SK-N-SH treated with all-trans-retinoic acid at 6 μM for 48 hours (cell line): ENCODE data around the gene ING1.

Experiments
- ATAC-seq: fragments of 200-7000 bp; cut with Tn5 transposase; 3 replicates; pipeline ENCODE4 v1.9.1; 2020; ENCODE audit warnings: mild to moderate bottlenecking, moderate library complexity
- ARNTL ChIP-seq: fragments of 450-650 bp; formaldehyde crosslinking; IDR thresholded peaks from 2 replicates; pipeline ENCODE4 v1.5.0; 2020; ENCODE audit warnings: low read depth, mild to moderate bottlenecking, moderate library complexity, borderline replicate concordance
- BACH2 ChIP-seq: fragments of 250-450 bp; sonication (Bioruptor Pico); IDR thresholded peaks from 2 replicates; pipeline ENCODE4 v1.9.0; 2021; ENCODE audit warnings: mild to moderate bottlenecking, borderline replicate concordance
- CSDC2 ChIP-seq: fragments of 250-450 bp; sonication (Bioruptor Pico); IDR thresholded peaks from 2 replicates; pipeline ENCODE4 v1.5.0; 2020; ENCODE audit warnings: mild to moderate bottlenecking, moderate library complexity
- CSRNP3 ChIP-seq: fragments of 250-450 bp; sonication (Bioruptor Pico); IDR thresholded peaks from 2 replicates; pipeline ENCODE4 v1.5.1; 2021; ENCODE audit warnings: mild to moderate bottlenecking, moderate library complexity
- ESRRG ChIP-seq: fragments of 250-450 bp; sonication (Bioruptor Pico); IDR thresholded peaks from 2 replicates; pipeline ENCODE4 v1.6.1; 2021; ENCODE audit warnings: mild to moderate bottlenecking
- GLIS3 ChIP-seq: fragments of 250-450 bp; sonication (Bioruptor Pico); IDR thresholded peaks from 2 replicates; pipeline ENCODE4 v1.5.0; 2020; ENCODE audit warnings: mild to moderate bottlenecking, moderate library complexity
- ISL1 ChIP-seq: fragments of 250-450 bp; sonication (Bioruptor Pico); IDR thresholded peaks from 2 replicates; pipeline ENCODE4 v2.1.2; 2022; ENCODE audit warnings: mild to moderate bottlenecking, moderate library complexity
- OSR1 ChIP-seq: fragments of 250-450 bp; sonication (Bioruptor Pico); IDR thresholded peaks from 2 replicates; pipeline ENCODE4 v1.8.0; 2022; ENCODE audit warnings: moderate library complexity, mild to moderate bottlenecking, inconsistent platforms
- POU6F1 ChIP-seq: fragments of 250-450 bp; sonication (Bioruptor Pico); IDR thresholded peaks from 2 replicates; pipeline ENCODE4 v1.8.0; 2021; ENCODE audit warnings: low read depth, mild to moderate bottlenecking, moderate library complexity, borderline replicate concordance
- PPARA ChIP-seq: fragments of 250-450 bp; sonication (Bioruptor Pico); IDR thresholded peaks from 2 replicates; pipeline ENCODE4 v1.5.0; 2020; ENCODE audit warnings: mild to moderate bottlenecking, borderline replicate concordance
- RARB ChIP-seq: fragments of 250-450 bp; sonication (Bioruptor Pico); IDR thresholded peaks from 2 replicates; pipeline ENCODE4 v1.8.0; 2021; ENCODE audit warnings: mild to moderate bottlenecking, moderate library complexity
- SNAI2 ChIP-seq: fragments of 250-450 bp; sonication (Bioruptor Pico); IDR thresholded peaks from 2 replicates; pipeline ENCODE4 v1.5.0; 2020; ENCODE audit warnings: mild to moderate bottlenecking, moderate library complexity
- TCF4 ChIP-seq: fragments of 250-450 bp; sonication (Bioruptor Pico); IDR thresholded peaks from 2 replicates; pipeline ENCODE4 v1.8.0; 2021; ENCODE audit warnings: mild to moderate bottlenecking, moderate library complexity, borderline replicate concordance
- TOX ChIP-seq: fragments of 250-450 bp; sonication (Bioruptor Pico); IDR thresholded peaks from 2 replicates; pipeline ENCODE4 v1.8.0; 2021; ENCODE audit warnings: mild to moderate bottlenecking, moderate library complexity, borderline replicate concordance
- ZC3H10 ChIP-seq: fragments of 250-450 bp; sonication (Bioruptor Pico); IDR thresholded peaks from 2 replicates; pipeline ENCODE4 v1.5.1; 2021; ENCODE audit warnings: mild to moderate bottlenecking, moderate library complexity
- ZFP3 ChIP-seq: fragments of 250-450 bp; sonication (Bioruptor Pico); IDR thresholded peaks from 2 replicates; pipeline ENCODE4 v1.5.0; 2020; ENCODE audit warnings: mild to moderate bottlenecking, moderate library complexity
- ZFP30 ChIP-seq: fragments of 450-650 bp; formaldehyde crosslinking; IDR thresholded peaks from 2 replicates; pipeline ENCODE4 v1.5.0; 2022; ENCODE audit warnings: mild to moderate bottlenecking, moderate library complexity
- ZNF70 ChIP-seq: fragments of 450-650 bp; formaldehyde crosslinking; IDR thresholded peaks from 2 replicates; pipeline ENCODE4 v1.5.0; 2020; ENCODE audit warnings: mild to moderate bottlenecking, moderate library complexity
- ZNF8 ChIP-seq: fragments of 450-650 bp; formaldehyde crosslinking; IDR thresholded peaks from 2 replicates; pipeline ENCODE4 v1.5.0; 2020; ENCODE audit warnings: mild to moderate bottlenecking, moderate library complexity
- TF ChIP-seq, protein P1 (sequence below): fragments of 250-450 bp; sonication (Bioruptor Pico); IDR thresholded peaks from 2 replicates; pipeline ENCODE4 v1.5.0; 2020; ENCODE audit warnings: mild to moderate bottlenecking, moderate library complexity
- TF ChIP-seq, protein P2 (sequence below): fragments of 250-450 bp; sonication (Bioruptor Pico); IDR thresholded peaks from 2 replicates; pipeline ENCODE4 v1.5.1; 2020; ENCODE audit warnings: low read depth, mild to moderate bottlenecking, moderate library complexity
- TF ChIP-seq, protein P3 (sequence below): fragments of 250-450 bp; sonication (Bioruptor Pico); IDR thresholded peaks from 2 replicates; pipeline ENCODE4 v1.8.0; 2020; ENCODE audit warnings: mild to moderate bottlenecking, moderate library complexity, borderline replicate concordance

The ING1 gene

DNA sequence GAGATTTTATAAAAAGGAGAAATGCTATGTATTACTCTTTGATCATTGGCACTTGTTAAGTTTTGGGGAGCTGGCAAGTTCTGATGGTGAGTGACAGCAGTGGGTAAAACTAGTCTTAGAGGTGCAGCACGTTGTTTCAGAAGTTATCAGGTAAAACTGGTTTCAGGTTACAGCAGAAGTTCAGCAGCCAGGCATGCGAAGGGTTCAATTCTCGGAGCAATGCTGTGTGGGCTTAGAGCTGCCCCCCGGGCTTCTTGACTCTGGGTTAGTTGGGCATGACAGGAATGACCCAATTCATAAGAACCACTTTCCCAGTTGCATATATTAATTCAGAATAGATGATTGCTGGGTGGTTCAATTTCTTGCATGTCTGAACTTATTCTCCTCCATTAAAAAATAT, 34.8 kb downstream of the ING1 start:
- ATAC-seq = no peak
- TF ChIP-seq TOX (CRISPR knock-in tag) = no peak
- no peak for TF ChIP-seq GLIS3 (CRISPR knock-in tag)
- no peak for TF ChIP-seq ZNF70
- TF ChIP-seq POU6F1 (CRISPR knock-in tag) = no peak
- TF ChIP-seq, protein P1, sequence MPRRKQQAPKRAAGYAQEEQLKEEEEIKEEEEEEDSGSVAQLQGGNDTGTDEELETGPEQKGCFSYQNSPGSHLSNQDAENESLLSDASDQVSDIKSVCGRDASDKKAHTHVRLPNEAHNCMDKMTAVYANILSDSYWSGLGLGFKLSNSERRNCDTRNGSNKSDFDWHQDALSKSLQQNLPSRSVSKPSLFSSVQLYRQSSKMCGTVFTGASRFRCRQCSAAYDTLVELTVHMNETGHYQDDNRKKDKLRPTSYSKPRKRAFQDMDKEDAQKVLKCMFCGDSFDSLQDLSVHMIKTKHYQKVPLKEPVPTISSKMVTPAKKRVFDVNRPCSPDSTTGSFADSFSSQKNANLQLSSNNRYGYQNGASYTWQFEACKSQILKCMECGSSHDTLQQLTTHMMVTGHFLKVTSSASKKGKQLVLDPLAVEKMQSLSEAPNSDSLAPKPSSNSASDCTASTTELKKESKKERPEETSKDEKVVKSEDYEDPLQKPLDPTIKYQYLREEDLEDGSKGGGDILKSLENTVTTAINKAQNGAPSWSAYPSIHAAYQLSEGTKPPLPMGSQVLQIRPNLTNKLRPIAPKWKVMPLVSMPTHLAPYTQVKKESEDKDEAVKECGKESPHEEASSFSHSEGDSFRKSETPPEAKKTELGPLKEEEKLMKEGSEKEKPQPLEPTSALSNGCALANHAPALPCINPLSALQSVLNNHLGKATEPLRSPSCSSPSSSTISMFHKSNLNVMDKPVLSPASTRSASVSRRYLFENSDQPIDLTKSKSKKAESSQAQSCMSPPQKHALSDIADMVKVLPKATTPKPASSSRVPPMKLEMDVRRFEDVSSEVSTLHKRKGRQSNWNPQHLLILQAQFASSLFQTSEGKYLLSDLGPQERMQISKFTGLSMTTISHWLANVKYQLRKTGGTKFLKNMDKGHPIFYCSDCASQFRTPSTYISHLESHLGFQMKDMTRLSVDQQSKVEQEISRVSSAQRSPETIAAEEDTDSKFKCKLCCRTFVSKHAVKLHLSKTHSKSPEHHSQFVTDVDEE (CRISPR knock-in tag) = no peak
- no peak for TF ChIP-seq ZFP3 (CRISPR knock-in tag)
- TF ChIP-seq ZFP30 (CRISPR knock-in tag) = no peak
- TF ChIP-seq SNAI2 (CRISPR knock-in tag) = no peak
- TF ChIP-seq ESRRG = no peak
- no peak for TF ChIP-seq PPARA (CRISPR knock-in tag)
- no peak for TF ChIP-seq TCF4
- TF ChIP-seq ARNTL = no peak
- TF ChIP-seq CSDC2 = no peak
- TF ChIP-seq ISL1 (CRISPR knock-in tag) = no peak
- no peak for TF ChIP-seq ZNF8
- no peak for TF ChIP-seq CSRNP3 (CRISPR knock-in tag)
- no peak for TF ChIP-seq ZC3H10
- no peak for TF ChIP-seq RARB (CRISPR knock-in tag)
- no peak for TF ChIP-seq BACH2 (CRISPR knock-in tag)

DNA sequence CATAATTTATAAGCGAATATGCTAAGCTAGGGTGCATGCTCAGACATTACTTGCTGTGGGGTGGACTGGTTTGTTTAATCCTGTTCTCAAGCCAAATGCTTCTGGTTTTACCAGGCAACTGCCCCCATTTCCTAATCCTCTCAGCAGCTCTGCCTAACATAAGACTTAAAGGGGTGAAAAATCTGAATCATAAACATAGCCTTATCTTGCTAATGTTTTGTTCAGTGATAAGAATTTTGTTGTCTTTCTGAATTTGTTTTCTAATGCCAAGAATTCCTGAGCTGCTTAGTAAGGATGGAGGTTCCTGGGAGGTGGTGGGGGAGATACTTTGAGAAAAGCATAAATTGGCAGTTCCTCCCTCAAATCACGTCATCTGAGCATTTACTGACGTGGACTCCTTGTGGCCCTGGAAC, 42.7 kb downstream of the ING1 start:
- TF ChIP-seq, protein P2, sequence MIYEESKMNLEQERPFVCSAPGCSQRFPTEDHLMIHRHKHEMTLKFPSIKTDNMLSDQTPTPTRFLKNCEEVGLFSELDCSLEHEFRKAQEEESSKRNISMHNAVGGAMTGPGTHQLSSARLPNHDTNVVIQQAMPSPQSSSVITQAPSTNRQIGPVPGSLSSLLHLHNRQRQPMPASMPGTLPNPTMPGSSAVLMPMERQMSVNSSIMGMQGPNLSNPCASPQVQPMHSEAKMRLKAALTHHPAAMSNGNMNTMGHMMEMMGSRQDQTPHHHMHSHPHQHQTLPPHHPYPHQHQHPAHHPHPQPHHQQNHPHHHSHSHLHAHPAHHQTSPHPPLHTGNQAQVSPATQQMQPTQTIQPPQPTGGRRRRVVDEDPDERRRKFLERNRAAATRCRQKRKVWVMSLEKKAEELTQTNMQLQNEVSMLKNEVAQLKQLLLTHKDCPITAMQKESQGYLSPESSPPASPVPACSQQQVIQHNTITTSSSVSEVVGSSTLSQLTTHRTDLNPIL (CRISPR knock-in tag) = no peak
- TF ChIP-seq CSRNP3 (CRISPR knock-in tag) (no peak), ZFP3 (CRISPR knock-in tag) (no peak), PPARA (CRISPR knock-in tag) (no peak), ZNF8 (no peak), TCF4 (no peak), ZFP30 (CRISPR knock-in tag) (no peak), OSR1 (no peak), TOX (CRISPR knock-in tag) (no peak), SNAI2 (CRISPR knock-in tag) (no peak), CSDC2 (no peak), POU6F1 (CRISPR knock-in tag) (no peak), ZC3H10 (no peak), ISL1 (CRISPR knock-in tag) (no peak), BACH2 (CRISPR knock-in tag) (no peak), RARB (CRISPR knock-in tag) (no peak), ARNTL (no peak), ESRRG (no peak)
- TF ChIP-seq, protein P3, sequence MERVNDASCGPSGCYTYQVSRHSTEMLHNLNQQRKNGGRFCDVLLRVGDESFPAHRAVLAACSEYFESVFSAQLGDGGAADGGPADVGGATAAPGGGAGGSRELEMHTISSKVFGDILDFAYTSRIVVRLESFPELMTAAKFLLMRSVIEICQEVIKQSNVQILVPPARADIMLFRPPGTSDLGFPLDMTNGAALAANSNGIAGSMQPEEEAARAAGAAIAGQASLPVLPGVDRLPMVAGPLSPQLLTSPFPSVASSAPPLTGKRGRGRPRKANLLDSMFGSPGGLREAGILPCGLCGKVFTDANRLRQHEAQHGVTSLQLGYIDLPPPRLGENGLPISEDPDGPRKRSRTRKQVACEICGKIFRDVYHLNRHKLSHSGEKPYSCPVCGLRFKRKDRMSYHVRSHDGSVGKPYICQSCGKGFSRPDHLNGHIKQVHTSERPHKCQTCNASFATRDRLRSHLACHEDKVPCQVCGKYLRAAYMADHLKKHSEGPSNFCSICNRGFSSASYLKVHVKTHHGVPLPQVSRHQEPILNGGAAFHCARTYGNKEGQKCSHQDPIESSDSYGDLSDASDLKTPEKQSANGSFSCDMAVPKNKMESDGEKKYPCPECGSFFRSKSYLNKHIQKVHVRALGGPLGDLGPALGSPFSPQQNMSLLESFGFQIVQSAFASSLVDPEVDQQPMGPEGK (CRISPR knock-in tag) = no peak
- TF ChIP-seq, protein P1 (CRISPR knock-in tag) = no peak
- TF ChIP-seq, all 23 proteins: peak for 0
- no peak for ATAC-seq
